Measurements from ENCODE around the gene TDP1.

DNA sequence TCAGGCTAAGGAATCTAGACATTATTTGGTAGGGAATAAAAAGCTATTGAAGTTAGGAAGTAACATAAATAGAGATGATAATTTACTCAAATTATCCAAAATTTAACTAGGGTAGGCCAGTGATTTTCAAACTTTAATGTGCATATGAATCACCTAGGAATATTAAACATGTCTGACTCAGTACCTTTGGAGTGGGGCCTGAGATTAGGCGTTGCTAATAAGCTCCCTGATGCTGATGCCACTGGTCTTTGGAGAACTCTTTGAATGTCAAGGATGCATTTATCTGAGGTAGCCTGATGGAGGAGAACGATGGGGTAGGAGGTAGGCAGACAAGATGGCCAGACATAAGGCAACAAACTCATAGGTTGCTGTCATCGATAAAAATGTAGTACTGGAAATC is 34.4 kb upstream of the TDP1 start:
- no peak for TF ChIP-seq POLR2A (IDR thresholded peaks at IDR 0.05; ENCODE audit: low read depth)
- TF ChIP-seq, protein P1, sequence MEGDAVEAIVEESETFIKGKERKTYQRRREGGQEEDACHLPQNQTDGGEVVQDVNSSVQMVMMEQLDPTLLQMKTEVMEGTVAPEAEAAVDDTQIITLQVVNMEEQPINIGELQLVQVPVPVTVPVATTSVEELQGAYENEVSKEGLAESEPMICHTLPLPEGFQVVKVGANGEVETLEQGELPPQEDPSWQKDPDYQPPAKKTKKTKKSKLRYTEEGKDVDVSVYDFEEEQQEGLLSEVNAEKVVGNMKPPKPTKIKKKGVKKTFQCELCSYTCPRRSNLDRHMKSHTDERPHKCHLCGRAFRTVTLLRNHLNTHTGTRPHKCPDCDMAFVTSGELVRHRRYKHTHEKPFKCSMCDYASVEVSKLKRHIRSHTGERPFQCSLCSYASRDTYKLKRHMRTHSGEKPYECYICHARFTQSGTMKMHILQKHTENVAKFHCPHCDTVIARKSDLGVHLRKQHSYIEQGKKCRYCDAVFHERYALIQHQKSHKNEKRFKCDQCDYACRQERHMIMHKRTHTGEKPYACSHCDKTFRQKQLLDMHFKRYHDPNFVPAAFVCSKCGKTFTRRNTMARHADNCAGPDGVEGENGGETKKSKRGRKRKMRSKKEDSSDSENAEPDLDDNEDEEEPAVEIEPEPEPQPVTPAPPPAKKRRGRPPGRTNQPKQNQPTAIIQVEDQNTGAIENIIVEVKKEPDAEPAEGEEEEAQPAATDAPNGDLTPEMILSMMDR (IDR thresholded peaks at IDR 0.05) = no peak
- no peak for TF ChIP-seq POLR2AphosphoS5 (IDR thresholded peaks at IDR 0.05)
- TF ChIP-seq EP300 (IDR thresholded peaks at IDR 0.05) = no peak

Data from esophagus muscularis mucosa (tissue), 4 donors.